Measurements from ENCODE around the gene PCGF2.
"Not testable (repeated sequence)": the region's sequence is repeated elsewhere in the genome, so short reads cannot be mapped to it uniquely, and the experiment has no call there.

Gene PCGF2

DNA sequence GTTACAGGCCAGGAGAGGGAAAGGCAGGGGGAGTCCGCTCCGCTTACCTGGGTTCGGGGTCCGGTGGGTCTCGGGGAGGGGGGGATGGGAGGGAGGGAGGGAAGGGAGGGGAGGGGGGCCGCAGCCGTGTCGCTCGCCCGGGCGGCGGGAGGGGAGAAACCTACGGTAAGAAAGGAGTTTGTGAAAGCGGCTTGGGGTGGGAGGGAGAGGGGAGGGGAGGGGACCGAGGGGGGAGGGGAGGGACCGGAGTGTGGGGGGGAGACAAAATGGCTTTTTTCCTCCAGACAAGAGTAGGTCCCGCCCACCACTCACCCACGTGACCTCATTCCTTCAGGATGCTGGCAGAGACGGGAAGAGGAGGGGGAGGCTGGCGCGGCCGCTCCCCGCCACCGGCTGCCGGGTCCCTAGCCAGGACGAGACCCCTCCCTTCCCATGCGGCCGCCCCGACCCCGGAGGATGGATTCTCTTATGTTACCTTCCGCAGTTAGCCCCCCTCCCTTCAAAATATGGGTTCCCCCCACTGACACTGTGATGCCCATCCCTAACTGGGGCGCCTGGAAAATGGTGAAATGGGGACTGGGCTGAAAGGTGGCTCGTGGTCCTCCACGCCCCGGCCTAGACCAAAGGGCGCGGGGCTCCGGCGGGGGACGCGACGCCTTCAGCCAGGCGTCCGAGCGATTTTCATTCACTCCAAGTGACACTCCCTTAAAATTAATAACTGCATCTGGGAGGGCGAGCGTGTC lies at the start of gene PCGF2:
Gene PCGF2, minus strand, starts transcription at position 188 of the 743 bp plus-strand sequence. CDS start 7,934 bp downstream, outside the sequence.
- peak; percentile 40 to 58 for DNase-seq

DNA sequence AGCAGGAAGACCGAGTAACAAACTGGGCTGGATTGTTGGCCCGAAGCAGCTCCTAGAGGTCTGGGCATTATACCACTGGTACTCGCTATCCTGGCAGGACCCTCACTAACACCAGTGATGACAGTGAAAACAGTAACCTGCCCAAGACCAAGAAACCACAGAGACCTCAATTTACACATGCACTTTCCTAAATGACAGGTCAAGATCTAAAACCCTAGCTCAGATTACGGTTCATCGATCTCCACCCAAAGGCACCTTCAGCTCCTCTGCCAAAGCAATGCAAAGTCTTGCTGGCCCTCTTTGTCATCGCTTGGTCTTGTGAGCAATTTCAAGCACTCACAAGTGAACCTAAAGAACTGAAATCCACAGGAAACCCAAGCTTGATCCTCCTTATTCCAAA lies 49.7 kb upstream of the PCGF2 start:
- DNase-seq: no peak

DNA sequence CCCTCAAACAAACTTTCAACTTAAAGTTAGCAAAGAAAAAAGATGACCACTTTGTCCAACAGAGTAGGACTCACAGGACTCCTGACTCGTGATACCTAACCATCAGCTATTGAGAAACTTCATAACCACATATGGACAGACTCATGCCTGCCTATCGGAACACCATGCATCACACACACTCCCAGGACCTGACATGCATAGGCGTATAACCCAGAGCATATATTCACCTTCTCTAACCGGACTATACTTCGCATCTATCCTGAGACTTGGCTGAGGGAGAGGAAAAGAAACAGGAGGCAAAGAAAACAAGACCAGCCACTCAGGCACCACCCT lies 49.0 kb upstream of the PCGF2 start:
- DNase-seq: no peak

DNA sequence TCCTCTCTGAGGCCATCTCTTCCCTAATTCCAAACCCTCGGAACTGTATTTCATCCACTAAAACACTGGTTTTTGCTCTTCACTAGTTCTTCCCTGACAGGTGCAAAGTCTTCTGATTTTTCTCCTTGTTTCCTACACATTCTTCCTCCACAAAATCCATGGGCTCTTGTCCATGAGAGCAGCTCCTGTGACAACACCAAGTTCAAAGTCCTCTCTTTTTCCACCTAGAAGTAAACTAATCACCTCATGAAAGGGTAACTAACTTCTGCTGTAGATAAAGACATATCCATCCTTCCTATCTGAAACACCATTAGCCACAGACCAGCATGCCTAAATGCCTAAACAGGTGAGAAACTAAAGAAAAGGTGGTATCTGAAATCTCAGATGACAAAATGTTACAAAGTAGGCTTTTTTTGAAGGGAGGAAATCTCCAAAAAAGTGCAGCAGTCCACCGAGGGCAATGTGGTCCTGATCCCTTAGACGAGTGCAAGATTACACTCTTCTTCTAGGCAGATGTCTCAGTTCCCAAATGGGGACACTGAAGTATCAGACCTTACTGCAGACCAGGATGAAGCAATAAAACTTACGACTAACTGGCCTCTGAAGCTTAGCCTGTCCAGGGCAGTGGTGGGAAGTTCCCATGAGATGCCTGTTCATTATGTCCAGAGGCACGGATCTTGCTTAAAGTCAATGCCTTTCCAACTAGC lies 48.5 kb upstream of the PCGF2 start:
- DNase-seq: no peak

DNA sequence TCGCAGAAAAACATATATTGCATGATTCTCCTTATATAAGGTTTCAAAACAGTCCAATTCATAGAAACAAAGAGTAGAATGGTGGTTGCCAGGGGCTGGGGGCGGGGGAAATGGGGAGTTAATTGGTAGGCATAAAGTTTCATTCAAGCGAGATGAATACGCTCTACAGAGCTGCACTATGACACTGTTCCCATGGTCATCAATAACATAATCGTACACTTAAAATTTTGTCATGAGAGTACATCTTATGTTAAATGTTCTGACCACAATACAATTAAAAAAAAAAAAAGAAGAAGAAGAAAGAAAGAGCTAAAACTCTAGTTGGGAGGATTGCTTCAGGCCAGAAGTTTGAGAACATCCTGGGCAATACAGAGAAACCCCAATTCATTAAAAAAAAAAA lies 46.1 kb upstream of the PCGF2 start:
- no peak for DNase-seq

DNA sequence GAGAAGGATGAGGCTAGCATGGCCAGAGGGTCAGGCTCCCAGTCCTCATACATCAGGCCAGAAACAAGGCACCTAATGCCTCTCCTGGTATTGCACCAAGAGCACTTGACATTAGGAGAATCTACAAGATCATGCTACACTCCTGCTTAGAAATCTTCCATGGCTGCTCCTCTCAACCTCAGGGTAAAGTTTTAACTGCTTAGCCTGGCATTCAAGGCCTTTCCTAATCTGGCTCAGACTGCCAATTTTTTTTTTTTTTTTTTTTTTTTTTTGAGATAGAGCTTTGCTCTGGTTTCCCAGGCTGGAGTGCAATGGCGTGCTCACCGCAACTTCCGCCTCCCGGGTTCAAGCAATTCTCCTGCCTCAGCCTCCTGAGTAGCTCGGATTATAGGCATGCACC lies 43.0 kb upstream of the PCGF2 start:
- DNase-seq: no peak

DNA sequence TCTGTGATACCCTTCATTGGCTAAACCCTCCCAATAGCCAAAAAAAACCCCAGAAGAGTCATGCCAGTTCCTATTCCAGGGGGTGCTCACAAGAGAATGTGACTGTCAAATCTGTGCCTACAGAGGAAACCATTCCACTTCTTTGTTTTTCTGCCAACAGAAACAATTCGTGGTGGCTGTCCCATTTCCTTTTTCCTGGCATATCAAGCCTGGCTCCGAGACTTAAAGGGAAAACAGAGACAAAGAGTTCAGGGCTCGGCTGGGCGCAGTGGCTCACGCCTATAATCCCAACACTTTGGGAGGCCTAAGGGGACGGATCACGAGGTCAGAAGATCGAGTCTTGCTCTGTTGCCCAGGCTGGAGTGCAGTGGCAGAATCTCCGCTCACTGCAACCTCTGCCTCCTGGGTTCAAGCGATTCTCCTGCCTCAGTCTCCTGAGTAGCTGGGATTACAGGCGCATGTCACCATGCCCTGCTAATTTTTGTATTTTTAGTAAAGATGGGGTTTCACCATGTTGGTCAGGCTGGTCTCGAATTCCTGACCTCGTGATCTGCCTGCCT lies 42.1 kb upstream of the PCGF2 start:
- DNase-seq: not testable (repeated sequence)

DNA sequence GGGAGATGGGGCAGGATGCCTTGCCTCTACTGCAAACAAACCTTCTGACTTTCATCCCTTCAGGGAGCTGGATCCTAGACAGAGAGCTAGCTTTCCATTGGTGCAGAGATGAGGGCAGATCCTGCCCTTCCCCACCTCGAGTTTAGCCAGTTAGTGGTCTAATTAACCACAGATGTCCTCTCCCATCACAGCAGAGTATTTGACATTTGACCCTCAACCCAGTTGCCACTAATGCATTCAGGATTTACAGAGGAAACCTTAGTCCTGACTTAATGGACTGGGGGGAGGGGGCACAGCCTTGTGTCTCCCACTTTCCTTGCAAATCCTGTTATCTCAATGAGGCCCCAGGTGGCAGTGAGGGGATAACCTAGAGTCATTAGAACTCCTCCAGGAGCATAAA lies 41.0 kb upstream of the PCGF2 start:
- DNase-seq: no peak

DNA sequence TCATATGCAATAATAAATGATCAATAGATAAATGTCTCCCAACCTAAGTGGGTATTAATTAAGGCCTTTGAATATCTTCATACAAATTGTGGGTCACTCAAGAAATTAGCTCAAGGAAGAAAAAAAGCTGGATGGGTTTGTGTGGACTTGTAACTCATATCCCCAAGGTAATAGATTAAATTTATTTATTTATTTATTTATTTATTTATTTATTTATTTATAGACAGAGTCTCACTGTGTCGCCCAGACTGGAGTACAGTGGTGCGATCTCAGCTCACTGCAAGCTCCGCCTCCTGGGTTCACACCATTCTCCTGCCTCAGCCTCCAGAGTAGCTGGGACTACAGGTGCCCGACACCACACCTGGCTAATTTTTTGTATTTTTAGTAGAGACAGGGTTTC lies 39.9 kb upstream of the PCGF2 start:
- not testable (repeated sequence) for DNase-seq

DNA sequence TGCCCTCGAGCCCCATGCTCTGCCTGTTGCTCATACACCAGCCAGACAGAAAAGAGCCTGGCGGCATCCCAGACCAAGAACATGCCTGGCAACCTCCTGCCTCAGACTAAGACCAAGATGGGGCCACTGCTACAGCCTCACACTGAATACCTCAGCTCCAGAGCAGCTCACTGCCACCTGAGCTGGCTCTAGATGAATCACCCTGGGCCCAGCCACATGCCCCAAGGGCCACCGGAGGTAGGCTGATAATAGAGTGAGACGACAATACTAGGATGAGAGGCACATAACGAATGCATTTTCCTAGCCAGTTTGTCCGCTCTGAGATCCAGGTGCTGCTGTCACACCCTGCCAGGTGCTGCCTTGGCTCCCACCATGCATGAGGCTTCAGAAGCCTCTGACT lies 38.2 kb upstream of the PCGF2 start:
- no peak for DNase-seq

DNA sequence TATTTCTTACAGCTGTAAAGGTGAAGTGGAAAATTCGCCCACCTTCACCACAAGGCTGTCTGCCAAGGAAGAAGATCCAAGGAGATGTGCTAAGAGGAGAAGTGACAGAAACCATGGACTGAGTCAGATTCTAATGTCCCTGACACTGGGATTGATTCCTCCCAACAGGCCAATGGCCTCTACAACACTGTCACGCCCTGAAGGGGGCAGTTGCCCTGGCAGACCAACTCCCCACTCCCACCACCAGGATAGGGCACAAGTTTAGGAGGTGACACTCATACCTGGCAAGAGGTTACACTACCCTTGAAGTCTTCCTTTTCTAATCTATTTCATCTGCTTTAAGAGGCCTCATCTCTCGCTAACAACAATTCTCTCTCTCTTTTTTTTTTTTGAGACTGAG lies 35.1 kb upstream of the PCGF2 start:
- DNase-seq: no peak

DNA sequence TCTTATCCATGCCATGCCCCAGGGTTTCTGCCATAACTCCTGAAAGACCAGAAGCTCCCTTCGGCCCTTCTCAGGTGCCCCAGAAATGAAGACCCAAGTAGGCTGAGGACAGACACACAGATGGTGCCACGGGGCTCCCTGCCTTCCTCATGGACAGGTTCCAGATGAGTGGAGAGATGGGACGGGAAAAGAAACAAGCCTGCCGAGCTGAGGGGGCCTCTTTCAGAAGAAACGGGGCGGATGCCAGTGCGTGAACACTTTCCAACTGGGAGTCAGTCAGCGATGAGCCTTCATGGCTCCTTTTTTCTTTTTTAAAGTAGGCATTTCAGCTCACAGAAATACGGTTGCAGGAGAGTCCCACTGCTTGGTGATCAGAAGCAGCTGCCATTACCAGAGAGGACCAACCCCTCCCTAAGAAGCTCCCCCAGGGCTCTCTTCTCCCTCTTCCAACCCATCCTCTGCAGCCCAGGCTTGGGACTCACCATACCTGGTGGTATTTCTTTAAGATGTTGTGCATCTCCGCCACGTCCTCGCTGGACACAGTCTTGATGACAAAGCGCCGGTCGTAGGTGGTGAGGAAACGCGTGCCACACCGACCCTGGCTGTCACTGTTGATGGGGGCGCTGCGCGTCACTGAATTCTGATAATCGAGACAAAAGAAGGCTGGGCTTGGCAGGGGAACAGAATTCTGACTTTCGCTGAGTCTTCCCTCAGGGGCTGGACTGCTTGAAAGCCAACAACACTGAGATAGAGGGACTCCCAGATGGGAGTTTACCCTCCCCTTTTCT lies 32.0 kb upstream of the PCGF2 start:
- no peak for DNase-seq

DNA sequence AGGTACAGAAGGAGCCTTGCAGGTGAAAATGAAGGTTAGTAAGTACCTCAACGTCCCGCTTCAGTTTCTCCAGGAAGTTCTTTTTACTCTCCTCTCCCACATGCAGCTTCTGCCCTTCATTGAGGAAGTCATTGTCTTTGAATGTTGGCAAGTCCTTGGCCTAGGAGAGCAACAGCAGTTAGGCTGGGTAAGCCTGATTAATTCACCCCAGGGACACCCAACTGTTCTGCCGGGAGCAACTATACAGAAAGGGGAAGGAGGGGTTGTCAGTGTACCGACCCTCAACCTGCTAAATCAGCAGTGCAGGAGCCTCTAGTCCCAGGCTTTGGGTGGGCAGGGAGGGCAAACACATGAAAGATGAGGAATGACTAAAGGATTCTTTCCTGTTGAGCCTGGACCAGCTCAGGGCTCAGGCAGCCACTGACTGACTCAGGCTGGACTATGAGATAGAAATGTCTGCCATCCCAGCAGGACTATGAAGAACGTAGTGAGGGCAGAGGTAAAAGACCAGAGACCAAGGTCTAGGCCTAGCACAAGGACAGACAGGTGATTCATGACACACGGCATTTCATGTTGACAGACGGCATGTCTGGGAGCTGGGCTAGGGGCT lies 29.6 kb upstream of the PCGF2 start:
- DNase-seq: no peak

DNA sequence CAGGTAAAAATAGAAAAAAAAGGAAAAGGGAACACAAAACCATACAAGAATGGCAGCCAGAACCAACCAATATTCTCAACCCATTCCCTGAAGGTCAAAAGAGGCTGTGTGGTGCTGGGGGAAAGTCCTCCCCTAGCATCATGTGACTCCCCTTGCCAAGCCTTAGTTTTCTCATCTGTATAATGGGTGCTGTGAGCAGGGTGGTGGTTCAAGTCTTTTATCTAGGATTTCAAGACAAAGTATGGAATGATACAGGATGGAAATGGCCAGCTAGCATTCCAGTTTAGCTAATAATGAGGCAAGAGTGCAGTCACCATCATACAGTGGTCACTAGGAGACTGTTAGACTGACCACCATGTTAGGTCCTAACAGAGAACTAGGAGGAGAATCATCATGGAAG lies 25.1 kb upstream of the PCGF2 start:
- DNase-seq: no peak

DNA sequence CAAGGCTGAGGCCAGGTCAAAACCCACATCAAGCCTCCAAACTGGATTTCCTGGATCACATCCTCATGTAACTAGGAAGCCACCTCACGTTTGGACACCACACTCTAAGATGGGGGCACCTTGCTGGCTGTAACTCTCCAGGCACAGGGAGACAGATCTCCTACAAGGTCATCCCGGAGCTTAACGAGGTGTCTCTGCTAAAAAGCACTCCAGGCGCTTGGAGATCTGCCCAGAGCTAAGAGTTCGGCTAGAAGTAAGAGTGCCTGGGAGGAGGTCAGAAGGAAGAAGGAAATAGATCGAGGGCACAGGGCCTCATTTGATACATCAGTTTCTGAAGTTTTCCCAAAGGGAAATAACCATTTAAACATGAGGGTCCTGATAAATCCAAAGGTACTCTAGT lies 20.3 kb upstream of the PCGF2 start:
- no peak for DNase-seq

DNA sequence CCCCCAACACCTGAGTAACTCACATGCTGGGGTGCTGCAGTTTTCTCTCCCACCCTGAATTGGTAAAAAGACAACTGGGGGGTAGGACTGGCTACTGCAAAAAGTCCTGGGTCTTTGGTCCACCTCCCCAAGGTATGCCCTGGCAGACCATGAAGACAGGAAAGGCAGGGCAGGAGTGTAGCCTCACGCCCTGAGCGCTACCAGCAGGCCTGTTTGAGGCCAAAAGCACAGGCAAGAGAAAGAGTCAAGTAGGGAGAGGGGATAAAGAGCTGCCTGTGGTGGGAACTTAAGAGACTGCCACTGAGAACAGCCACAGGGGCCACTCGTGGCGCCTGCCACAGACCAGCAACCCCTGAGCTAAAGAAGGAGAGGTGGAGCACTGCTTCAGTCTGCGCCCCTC lies 18.2 kb upstream of the PCGF2 start:
- no peak for DNase-seq

DNA sequence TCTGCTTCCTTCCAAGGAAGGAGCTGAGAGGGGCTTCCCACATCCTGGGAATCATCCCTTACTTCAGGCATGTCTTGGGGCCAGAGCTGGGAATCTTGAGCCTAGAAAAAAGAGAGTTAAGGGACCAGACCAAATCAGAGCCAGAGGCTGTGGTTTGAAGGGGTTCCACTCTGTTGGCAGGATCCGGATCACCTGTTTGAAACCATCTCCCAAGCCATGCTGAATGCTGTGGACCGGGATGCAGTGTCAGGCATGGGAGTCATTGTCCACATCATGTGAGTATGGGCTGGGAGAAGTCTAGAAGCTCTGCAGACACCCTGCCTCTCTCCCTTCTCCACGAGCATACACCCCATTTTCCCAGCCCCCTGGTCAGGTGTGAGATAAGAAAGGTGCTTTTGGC lies 14.1 kb upstream of the PCGF2 start:
- DNase-seq: no peak

DNA sequence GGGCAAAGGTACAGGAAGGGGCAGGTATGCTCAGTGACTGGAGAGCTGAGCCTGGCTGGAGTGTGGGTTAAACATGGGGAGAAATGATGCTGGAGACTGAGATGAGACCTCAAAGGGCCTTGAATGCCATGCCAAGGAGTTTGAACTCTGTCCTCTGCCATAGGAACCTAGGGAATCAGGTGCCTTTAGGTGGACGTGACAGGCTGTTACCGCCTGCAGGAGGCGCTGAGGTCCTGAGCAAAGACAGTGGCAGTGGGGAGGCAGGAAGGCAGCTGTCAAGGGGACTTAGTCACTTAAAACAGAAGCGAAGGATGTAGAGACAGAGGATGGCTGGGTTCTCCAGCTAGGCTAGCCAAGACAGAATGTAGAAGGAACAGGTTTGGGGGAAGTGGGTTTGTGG lies 13.5 kb upstream of the PCGF2 start:
- no peak for DNase-seq

DNA sequence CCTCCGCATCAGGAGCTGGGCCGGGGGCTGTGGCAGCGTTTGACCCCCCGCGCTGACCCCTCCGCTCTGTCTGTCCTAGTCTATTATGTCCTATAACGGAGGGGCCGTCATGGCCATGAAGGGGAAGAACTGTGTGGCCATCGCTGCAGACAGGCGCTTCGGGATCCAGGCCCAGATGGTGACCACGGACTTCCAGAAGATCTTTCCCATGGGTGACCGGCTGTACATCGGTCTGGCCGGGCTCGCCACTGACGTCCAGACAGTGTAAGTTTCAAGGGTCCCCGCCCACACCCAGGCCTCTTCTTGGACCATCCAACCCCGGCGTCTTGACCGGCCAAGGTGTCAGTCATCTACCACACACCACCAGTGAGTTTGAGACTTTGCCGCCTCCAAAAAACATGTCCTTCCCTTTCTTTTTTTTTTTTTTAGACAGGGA lies 5.0 kb upstream of the PCGF2 start:
- DNase-seq: no peak

DNA sequence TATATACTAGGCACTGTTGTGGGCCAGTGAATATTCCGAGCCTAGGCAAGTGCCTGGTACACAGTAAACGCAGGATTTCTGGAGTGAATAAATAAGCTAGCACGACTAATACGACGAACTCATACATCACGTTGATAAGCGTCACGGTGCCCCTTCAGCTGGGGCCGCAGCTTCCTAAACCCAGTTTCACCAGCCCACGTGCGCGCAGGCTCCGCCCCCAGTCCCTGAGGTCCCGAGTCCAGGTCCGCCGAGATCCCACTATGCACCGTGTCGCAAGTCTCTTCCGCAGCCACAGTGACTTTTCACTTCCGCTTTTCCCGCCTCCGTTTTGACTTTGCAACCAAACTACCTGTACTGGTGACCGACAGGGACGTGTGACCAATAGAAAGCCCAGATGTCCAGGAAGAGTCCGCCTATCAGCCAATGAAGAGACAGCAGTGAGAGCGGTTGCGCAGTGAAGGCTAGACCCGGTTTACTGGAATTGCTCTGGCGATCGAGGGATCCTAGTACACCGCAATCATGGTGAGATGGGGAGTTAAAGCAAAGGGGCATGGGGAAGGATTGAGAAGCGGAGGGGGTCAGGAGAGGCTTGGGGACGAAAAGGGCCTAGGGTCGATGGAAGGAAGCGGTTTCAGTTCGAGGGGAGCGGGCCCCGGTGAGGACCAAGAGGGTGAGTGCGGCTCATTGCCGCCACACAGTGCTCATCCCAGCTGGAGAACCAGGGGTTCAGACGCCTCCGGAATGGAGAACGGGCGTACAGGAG lies 4.4 kb upstream of the PCGF2 start, which contains the start of gene PSMB3:
Gene PSMB3, plus strand, starts transcription at position 434 of the 763 bp plus-strand sequence. Its CDS starts 86 bp downstream, at position 520.
- peak; percentile 98 to 100 for DNase-seq

DNA sequence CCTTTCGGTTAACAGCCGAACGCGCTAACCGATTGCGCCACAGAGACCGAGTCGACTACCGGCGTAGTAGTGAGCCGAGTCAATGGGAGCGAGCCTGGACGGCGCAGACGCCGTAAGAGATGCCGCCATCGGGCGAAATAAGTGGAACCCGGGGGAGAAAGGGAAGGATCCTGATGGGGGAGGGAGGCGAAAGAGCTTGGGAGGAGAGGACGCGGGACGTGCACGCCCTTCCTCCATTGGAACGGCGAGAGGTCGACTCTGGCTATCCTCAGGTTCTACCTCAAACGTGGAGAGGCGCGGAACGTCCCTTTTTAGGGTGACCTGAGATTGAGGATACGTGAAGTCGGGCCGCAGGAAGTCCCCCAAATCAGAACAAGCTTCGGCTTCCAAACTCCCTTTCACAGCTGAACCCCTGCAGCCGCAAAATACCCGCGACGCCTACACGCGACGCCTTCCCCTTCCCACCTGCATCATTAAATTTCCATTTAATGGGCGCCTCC lies 3.7 kb upstream of the PCGF2 start:
- DNase-seq: peak; percentile 45 to 59

Measured in hippocampal formation (tissue), 2 donors.